HepG2 (cell line): Measurements from ENCODE around the gene CRYBB2. TPM values are rescaled to one million over a fixed set of nuclear protein-coding genes. Genes with fewer than 3 reads are reported as not detected.

Source experiments
- SMAD1 ChIP-seq: sonication (generic); formaldehyde crosslinking; IDR thresholded peaks from 2 replicates; pipeline ENCODE4 v1.4.0; 2020; ENCODE audit warnings: missing genetic modification reagents, low read depth, mild to moderate bottlenecking, borderline replicate concordance
- ZBTB40 ChIP-seq, 2 experiments: fragments of 450-650 bp in 1 of 2; sonication (generic) in 1 of 2; formaldehyde crosslinking in 1 of 2; IDR thresholded peaks; 2 replicates each; pipeline versions ENCODE4 v1.6.1 to v1.8.0; 2016 to 2022; ENCODE audit warnings: antibody characterized with exemption in 1 of 2, mild to moderate bottlenecking in 1 of 2, missing genetic modification reagents in 1 of 2
- polyA plus RNA-seq, 8 experiments: library from polyadenylated mRNA; depleted of rRNA in 3 of 8; stranded (reverse) in 7 of 8; unstranded in 1 of 8; fragments of >200 nt; fragmentation: Illumina TruSeq in 4 of 8; extraction: Trizol in 4 of 8; gene quantifications; 2 replicates each; pipeline versions ENCODE4 v1.2.1 to v1.2.3, GENCODE V29; 2011 to 2016; ENCODE audit warnings: low read depth in 4 of 8, missing spikeins in 1 of 8, mixed read lengths in 1 of 8; ENCODE audit not compliant: insufficient read depth in 1 of 8
- total RNA-seq, 5 experiments: library from RNA; depleted of rRNA; stranded (reverse); fragments of >200 nt; fragmentation: Illumina TruSeq; extraction: Trizol; gene quantifications; 2 replicates each; pipeline ENCODE4 v1.2.3, GENCODE V29; 2016; ENCODE audit warnings: low read depth in 1 of 5

CRYBB2 gene
- total and polyA plus RNA-seq, 2 of the 13 experiments (the other 11 are each of a cell fraction or from before 2014, with no cell fraction given): 0.11 to 0.18 TPM

DNA sequence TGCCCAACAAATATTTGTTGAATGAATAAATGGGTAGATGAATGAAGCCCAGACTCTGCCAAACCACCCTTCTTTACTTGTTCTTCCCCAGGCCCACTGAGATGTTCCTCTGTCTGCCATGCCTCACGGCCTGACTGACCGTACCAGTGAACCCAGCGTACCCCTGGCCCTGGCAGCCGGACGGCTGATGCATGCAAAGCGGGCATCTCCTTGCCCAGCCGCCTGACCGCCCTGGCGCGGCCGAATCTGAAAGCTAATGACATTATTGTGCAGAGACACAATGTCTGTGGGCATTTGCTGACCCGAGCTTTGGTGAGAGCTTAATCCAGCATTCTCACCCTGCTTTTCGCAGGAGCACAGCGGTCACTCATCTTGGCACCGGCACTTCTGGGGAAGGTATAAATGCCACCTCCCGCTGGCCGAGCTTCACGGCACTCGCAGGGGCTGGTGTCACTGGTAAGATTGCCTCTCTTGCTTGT is at the start of gene CRYBB2 (continued):
- TF ChIP-seq ZBTB40 (IDR thresholded peaks at IDR 0.05): no peak
- TF ChIP-seq ZBTB40 (CRISPR knock-in tag; IDR thresholded peaks at IDR 0.05): no peak
- TF ChIP-seq SMAD1 (CRISPR knock-in tag): no peak
